ENCODE data around the gene XCL2.
"Not testable (repeated sequence)": the region's sequence is repeated elsewhere in the genome, so short reads cannot be mapped to it uniquely, and the experiment has no call there.

The XCL2 gene, protein sequence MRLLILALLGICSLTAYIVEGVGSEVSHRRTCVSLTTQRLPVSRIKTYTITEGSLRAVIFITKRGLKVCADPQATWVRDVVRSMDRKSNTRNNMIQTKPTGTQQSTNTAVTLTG

DNA sequence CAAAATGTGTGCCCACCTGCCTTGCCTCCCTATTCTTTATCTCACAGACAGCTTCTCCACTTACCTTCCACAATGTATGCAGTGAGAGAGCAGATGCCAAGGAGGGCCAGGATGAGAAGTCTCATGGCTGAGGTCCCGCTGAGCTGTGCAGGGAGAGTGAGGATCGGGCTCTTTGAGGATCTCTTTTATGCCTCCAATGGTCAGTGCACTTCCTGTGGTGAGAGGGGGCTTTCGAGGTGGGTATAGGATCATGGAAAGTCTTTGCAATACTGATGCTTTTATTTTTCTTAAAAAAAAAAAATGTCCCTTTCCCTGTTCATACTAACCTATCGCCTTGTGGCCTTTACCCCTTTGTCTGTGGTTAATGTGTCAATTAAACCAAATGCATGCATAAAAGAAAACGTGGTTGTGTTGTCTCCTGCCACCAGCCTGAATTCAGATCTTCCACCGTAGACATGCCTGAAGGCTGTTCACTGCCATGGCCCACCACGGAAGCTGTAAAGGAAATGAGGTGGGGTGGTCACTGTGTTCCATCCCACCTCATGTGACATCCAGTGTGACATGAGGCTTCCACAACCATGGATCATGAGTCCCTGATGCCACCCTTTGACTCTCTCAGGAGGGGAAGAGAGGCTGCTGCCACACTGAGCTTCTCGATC, at the start of gene XCL2:
TSS of gene XCL2 (minus strand) at position 158 of the 659 bp plus-strand sequence. CDS start at position 125, 33 bp downstream.
- DNase-seq: not testable (repeated sequence)

DNA sequence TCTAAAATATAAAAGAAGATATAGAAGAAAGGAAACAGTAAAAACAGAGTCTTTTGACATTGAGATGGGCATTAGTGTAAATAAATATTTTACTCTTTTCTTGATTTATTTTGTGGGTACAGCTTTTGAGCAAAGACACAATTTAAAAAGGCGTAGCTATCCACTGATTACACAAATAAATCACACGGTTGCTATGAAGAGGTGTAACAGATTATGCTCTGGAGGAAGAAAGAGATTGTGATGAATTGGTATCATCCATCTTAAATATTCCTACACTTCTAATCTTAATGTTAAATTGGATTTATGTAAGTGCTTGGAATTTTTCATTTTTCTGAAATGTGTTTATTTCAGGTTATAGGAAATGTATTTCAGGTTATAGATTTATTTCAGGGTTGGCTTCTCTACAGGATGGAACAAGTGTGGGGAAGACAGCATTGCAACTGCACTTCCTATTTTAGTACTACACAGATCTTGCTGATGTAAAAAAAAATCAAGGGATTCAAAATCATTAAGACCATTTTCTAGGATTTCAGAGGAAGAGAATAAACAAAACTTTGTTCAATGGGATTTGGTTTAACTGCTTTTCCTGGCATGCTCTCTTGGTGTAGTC, 47.9 kb upstream of the XCL2 start:
- no peak for DNase-seq

DNA sequence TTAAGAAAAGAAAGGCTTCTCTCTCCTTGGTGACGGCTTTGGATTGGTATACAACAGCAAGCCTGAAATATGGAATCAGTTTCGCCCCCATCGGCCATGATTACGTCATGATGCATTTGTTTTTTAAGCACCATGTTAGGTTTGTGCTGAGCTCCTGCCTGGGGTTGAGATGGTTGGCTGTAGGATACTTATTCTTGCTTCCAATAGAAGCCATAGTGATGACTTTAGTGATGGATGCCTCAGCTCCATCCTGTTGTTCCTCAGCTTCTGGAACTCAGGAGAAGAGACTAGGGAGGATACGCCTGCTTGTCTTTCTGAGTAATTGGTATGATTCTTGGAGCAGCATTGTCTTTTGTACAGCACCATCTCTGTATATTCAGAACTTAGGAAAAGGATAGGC, 47.3 kb upstream of the XCL2 start:
- no peak for DNase-seq

DNA sequence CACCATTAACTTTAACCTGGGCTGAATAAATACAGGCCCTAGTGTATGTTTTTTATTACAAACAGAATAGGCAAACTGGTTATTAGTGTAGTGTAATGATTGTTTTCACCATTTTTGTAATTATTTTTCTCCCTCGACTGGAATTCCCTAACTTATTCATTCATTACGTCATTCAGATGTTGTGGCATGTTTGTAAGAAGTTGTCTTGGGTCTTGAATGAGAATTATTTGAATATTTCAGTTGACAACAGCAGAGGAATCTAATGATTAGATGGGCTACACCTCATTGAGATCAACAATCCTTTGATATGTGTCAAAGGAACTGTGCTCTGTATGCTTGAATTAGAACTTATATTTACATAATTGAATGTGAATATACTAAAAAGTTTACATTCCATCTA, 45.4 kb upstream of the XCL2 start:
- no peak for DNase-seq

DNA sequence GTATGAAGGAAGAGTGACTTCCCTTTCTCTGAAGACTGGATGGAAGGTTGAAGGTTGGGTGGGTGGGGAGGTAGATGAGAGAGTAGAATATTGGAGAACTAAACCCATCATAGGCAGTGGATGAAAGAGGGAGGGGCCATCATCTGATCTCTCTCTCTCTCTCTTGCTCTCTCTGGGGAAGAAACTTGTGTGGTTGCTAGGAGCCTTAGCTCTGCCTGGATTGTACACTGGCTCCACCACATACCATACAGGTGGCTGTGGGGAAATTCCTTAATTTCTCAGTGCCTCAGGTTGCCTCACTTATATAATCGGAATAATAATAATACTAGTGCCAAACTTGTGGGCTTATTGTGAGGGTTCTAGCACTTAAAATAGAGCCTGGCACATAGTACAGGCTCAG, 42.1 kb upstream of the XCL2 start:
- no peak for DNase-seq

DNA sequence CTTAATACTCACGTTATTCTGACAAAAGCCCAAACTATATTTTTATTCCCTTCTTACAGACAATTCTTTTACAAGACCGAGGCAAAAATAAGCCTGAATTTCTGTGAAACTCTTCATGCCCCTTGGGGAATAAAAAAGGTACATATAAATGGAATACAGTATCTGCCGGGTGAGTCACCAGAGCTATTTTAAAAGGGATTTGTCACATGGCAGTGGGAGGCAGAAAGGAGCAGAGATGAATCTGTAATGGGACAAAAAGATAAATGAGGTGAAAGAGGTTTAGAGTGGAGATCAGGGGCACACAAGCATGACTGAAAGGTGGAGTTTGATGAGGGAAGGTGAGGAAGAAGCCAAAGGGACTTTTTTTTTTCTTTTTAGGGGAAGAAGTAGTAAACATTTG, 41.4 kb upstream of the XCL2 start:
- DNase-seq: no peak

DNA sequence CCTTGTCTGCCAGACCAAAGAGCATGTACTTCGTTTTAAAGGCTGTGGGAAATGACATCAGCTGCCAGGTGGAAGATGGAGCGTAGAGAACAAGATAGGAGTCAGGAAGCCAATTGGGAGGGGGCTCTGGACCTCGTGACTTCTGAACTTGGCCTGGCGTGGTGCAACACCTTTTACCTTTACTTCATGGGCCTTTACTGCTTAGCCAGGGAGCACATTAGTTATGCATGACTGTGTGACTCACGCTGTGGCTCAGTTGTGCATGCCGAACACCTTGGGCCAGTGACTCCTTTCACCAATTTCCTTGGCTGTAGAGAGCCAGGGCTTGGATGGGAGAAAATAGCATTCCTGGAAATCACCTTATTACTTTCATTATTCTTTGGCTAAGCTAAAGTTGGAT, 39.8 kb upstream of the XCL2 start:
- no peak for DNase-seq

DNA sequence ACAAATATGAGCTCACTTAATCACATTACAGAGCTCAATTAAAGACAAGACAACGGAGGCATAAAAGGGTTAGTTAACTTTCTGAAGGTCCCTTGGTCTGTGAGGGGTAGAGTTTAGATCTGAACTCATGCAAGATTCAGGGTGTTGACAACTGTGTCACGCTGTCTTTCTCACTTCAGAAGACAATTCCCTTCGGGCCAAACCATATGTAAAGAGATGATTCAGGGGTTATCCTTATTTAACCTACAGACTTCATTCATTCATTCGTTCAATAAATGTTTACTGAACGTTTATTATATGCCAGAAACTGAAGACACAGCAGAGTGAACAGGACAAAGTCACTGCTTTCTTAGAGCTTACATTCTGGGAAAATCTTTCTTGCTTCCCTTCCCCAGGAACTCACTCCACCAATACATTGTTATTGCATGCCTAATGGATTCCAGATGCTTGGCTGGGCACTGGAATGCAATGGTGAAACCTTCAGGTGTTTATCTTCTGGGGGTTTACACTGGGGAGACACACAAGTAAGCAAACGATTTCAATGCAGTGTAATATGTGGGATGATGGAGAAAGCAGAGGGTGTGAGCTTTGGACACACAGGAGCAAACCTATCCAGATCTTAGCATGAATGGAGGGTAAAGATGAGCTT, 39.0 kb upstream of the XCL2 start:
- no peak for DNase-seq

DNA sequence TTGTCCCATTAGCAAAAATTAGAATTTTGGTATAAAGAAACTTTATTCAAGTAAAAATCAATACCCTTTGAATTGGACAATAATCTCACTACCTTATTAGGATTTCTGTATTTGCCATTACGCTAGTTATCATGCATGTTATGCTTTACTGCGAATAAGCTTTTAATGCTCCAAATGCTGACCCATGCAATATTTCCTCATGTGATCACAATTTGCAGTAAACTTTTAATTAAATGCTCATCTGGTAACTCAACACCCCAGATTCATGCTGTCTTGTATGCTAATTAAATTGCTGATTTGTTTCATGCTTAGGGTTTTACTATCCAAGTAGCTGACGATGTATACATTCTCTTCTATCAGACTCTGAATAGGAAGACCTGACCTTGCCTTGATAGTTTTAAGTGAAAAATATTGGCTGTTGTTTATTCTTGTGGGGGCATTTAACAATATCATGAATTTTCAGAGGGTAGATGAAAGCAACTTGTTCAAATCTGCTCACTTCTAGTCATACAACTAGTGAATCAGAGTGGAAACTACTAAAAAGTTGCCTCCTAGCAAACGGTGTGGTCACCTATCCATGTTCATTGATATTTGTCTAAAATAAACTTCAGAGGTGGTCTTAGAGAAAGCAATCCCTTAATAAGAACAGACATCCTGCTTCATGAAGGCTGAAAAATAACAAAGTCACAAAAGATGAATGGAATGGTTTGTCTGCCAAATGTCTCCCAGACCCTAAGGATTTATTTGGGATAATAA, 38.2 kb upstream of the XCL2 start:
- DNase-seq: no peak

DNA sequence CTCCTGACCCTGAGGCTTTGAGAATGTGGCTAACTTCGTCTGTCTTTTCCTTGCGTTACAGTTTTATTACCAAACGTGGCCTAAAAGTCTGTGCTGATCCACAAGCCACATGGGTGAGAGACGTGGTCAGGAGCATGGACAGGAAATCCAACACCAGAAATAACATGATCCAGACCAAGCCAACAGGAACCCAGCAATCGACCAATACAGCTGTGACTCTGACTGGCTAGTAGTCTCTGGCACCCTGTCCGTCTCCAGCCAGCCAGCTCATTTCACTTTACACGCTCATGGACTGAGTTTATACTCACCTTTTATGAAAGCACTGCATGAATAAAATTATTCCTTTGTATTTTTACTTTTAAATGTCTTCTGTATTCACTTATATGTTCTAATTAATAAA, 37.2 kb upstream of the XCL2 start:
- DNase-seq: not testable (repeated sequence)

DNA sequence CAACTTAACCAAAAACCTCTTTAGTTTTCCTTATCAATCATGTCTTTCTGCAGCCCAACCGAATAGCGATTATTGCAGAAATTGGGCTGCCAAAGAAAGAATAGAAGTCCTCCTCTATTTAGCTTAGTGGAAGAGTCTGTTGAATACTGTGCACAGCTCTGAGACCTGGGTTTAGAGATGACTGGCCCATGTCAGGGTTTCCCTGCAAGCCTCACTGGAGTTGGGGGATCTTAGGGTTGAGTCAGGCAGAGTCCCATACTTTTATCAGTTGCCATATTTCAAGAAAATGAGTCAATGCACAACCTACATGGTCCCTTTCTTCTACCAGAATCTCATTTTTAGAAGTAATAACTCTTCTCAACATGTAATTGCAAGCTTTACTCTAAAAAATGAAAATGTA, 36.5 kb upstream of the XCL2 start:
- not testable (repeated sequence) for DNase-seq

DNA sequence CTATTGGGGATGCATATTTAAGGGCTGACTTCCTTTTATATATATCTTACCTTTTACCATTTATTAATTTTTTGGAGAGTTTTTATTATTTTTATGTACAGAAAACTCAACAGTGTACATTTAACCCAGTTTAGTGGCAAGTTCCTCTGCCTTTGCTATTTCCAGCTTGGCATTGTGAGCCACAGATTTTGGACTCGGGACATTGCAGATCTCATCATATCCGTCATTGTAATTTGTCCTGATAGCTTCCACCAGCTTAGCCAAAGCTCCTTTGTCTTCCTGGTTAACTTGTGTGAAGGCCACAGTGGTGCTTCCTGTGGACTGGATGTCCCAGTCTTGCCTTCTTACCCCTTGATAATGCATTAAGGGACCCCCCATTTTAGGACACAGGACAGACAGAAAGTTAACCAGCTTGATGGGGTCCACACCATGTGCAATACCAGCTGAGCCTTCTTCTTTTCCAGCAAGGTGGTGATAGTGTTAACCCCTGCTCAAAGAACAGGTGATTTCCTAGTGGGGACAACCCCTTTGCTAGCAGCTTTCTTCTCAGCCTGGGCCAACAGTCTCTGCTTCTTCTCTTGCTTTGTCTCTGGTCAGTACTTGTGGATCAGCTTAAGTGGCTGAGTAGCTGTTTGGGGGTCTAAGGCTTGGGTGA, 34.9 kb upstream of the XCL2 start:
- not testable (repeated sequence) for DNase-seq

DNA sequence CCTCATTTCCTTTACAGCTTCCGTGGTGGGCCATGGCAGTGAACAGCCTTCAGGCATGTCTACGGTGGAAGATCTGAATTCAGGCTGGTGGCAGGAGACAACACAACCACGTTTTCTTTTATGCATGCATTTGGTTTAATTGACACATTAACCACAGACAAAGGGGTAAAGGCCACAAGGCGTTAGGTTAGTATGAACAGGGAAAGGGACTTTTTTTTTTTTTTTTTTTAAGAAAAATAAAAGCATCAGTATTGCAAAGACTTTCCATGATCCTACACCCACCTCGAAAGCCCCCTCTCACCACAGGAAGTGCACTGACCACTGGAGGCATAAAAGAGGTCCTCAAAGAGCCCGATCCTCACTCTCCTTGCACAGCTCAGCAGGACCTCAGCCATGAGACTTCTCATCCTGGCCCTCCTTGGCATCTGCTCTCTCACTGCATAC, 32.5 kb upstream of the XCL2 start, which contains the start of gene XCL1:
TSS of gene XCL1 (plus strand) at position 361 of the 444 bp plus-strand sequence. CDS start at position 394, 33 bp downstream.
- not testable (repeated sequence) for DNase-seq

DNA sequence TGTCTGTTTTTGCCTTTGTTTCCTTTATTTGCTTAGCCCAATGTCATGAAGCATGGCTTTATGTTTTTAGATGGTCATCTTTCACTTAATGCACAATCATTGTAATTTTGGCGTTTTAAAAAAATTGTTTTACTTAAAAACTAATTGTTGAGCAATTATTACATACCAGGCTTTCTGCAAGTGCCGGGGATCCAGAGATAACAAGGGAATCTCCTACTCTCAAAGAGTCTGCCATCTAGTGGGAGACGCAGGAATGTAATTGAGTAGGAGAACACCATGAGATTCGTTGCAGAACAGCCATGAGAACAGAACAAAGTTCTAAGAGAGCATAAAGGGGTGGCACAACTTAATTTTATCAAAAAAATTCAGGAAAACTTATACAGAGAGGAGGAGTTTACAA, 30.4 kb upstream of the XCL2 start:
- not testable (repeated sequence) for DNase-seq

DNA sequence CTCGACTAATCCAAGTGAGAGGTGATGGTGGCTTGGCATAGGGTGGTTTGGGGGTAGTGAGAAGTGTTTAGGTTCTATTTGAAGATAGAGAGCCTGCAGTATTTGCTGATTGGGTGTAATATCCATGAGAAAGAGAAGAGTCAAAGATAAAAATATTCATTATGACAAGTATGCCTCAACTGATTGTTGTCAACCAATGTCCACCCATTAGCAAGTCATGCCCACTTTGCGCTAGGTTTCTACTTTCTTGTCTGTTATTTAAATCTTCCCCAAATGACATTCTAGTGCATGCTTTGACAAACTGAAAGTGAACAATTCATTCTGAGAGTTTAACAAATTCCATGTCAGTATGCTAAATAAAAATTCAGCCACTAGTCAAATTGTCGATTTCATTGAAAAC, 28.8 kb upstream of the XCL2 start:
- DNase-seq: no peak

DNA sequence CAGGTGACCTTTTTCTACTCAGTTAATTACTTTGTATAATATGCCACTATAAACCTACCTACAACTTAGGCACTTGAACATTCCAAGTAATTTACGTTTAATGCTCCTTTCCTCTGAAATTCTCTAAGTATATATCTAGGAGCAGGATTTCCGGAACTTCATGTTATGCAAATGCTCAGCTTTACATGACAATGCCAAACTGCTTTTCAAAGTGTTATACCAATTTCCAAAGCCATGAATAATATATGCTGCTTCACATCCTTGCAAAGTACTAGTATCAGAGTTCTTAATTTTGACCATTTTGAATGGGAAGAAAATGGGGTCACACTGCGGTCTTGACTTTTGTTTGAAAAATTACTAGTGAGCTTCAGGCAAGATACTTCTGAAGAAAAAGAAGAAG, 26.9 kb upstream of the XCL2 start:
- DNase-seq: no peak

DNA sequence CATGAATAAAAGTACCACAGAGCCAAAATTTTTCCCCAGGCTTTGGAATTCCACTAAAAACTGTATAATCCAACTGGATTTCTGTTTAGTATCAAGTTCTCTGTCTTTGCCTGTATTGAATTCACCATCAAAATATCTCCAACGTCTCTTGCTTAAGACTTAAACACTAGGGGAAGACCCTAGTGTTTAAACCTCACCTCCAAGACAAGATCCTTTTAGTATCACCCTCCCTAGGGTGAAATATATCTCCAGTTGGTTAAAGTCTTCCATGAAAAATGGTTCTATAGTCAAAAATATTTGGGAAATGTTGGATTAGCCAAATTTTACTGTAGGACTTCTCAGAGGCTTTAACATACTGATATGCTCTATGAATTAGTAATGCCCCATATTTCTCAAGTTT, 24.5 kb upstream of the XCL2 start:
- no peak for DNase-seq

DNA sequence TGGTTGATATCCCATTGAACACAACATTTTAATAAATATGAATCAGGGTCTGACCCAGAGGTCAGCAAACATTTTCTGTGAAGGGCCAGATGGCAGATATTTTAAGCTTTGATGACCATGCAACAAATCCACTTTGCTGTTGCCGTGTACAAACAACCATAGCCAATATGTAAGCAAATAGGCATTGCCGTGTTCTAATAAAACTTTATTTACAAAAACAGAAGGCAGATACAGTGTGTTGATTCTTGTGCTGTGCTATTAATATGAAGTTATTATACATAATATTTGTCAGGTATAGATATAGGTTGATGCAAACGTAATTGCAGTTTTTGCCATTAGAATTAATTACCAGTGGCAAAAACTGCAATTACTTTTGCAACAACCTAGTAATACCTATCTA, 23.8 kb upstream of the XCL2 start:
- DNase-seq: no peak

DNA sequence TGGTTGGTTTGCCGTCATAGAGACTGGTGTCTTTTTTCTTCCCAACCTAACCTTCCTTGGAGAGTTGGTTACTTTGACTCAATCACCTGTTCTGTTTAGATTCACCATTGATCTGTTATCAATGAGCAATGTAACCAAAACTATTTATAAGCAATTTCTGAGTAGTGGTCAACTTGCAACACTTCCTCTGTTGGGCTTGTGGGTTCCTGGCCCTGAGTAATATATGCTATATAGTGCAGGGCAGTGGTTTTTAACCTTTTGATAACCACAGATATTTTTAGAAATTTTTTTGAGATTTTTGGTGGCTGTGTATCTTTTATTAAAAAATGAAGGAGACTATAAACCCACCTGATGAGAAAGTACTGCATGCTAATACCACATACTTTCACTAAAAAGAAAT, 23.2 kb upstream of the XCL2 start:
- DNase-seq: no peak

DNA sequence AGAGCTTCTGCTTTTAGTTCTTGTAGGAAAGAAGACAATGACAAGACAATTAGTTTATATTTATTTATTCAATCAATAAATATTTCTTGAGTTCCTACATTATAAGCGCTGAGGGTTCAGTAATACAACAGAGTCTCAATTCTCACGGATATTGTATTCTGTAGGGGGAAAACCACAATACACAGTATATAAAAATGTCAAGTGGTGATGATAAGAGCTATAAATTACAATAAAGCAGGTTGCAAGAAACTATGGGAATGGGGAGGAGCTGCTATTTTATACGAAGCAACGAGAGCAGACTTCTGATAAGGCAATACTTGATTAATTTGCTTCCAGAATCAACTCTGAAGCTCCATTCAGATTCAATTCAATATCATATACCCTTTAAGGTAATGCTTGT, 22.0 kb upstream of the XCL2 start:
- DNase-seq: no peak

DNA sequence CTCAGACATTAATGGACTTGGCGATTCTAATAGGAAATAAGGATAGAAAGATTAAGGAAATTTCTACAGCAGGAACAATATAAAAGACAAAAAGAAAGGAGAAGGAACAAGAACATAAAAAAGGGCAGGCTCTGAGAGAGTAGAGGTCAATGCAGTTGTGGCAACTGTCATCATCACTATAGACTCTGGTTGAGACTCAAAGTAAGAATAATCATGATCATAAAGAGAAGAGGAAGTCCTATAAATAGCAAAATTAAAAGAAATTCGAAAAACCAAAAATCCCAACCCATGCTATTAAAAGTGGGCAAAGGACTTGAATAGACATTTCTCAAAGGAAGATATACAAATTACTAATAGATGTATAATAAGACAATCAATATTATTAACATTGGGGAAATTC, 18.2 kb upstream of the XCL2 start:
- no peak for DNase-seq

DNA sequence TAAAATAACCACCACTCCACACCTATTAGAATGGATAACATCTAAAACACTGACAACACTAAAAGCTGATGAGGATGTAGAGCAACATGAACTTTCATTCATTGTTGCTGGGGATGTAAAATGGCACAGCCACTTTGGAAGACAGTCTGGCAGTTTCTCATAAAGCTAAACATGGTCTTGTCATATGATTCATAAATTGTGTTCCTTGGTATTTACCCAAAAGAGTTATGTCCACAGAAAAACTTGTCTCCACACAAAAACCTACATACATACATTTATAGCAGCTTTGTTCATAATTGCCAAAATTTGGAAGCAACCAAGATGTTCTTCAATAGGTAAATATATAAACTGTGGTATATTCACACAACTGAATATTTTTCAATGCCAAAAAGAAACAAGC, 16.6 kb upstream of the XCL2 start:
- DNase-seq: no peak

DNA sequence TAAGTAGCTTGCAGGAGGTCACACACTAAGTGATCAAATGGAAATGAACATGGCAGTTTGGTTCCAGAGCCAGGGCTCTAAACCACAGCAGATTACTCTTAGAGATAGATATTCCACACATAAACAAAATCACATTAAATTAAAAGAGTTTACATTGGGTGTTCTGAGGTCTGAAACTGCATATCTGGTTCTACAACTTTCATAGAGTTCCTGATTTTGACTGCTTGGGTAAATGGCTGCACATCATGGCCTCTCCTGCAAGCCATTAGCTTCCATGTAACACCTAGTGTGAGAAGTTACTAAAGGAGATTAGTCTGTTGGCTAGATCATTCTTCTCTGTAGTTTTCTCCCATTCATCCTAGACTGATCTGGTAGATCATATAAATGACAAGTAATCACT, 12.8 kb upstream of the XCL2 start:
- no peak for DNase-seq

Measured in DMS 273 treated with DMSO at 0.1 percent for 48 hours (cell line).